Measurements from ENCODE around the gene HTRA2.

The HTRA2 gene

DNA sequence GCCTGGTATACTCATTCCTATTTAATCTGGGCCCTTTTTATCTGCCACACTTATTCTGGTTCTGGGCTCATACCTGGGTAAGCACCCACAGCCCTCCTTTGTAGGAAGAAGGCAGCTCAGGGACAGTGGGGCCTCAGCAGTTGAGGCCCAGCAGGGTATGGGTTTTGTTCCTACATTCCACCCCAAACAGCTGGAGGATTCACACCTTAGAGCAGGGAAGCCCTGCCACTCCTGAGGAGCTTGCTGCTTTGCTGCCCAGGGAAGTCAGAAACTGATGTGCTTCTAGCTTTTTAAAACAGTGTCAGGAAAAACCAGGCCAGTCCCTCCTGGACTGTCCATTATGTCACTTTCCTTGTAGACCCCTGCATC lies 29.2 kb upstream of the HTRA2 start:
- ATAC-seq: no peak

DNA sequence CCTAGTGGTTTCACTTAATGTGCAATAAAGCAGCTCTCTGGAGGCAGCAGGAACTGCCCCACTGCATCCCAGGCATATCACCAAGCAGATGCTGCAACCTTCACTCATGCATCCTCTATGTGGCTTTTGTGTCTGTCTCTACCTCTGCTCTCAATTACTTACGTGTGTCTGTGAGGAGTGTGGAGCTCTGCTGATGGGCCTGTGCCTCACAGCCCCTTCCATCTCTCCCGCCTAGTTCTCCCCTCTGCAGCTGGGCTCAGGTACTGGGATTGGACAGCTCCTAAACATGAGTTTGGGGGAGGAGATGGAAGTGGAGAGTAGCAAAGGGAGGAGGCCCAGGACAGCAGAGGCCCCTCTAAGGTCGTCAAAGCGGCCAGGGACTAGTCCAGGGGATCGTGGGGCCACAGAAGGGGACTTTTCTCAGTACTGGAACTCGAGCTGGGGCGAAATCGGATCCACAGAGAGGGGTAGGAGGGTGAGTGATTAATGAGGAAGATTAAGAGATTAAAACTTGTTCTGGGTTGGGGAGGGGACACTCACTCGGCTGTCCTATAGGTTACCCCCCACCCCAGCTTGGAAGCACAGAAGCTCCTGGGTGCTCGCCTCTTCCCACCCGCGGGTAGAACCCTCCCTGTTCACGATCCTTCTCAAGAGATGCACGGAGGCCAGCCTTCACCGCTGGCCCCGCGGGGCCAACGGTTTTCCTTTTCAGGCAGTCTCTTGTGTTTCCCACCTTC lies 28.2 kb upstream of the HTRA2 start:
- no peak for ATAC-seq

DNA sequence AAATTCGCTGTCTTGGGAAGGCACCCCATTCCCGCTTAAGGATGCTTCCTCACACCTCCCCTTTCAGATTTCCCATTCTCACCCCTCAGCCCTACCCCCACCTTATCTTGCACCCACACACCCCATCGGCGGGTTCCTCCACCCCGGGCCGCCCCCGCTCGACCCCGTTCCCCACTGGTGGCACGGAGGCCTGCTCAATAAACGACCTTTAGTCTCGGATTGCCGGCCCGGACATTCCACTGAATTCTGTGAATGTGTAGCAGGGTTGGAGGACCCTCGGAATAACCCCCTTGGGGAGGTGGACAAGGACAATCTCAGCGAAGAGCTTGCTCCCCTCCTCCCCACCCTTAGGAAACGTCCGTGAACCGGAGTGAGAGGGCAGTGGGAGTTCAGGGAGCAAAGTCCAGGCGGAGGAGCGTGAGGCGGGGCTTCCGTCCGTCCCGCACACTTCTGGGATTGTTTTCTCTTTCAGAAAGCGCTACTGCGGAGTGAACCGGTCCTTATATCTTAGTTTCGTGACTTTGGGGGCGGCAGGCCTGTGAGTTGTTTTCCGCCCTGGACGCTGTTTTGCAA lies 27.5 kb upstream of the HTRA2 start:
- ATAC-seq: no peak

DNA sequence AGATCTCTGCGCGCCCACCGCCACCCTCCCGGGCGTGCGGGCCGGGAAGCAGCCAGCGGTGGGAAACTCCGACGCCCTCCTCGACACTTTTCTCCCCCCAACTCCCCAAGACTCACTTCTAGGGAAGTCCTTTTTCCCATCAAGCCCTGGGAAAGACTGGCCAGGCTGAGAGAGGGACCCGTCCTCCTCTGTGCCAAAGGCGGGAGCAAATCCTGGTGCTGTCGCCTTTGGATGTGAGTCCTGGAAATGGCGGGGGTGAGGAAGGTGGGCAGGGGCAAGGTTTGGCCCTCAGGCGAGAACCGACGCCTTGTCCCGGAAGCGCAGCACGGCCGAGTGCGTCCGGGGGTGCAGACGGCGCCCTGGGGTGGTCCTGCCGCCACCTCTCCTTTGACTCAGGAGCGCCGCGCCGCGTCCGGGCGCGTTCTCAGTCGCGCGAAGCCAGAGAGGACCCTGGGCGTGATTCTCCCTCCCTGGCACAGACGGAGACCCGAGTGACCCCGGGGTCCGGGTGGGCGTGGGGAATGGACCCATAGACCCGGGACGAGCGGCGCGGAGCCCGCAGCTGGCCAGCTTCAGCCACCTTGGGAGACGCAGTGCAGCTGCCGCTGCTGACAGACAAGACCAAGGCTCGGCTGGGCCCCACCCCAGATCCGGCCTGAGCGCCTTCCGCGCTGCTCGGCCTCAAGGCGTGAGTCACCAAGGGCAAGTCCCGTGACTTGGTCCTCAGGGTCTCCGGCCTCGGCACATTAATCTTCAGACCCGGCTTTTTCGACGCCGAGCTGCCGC lies 26.8 kb upstream of the HTRA2 start:
- ATAC-seq: peak; percentile 17 to 26

DNA sequence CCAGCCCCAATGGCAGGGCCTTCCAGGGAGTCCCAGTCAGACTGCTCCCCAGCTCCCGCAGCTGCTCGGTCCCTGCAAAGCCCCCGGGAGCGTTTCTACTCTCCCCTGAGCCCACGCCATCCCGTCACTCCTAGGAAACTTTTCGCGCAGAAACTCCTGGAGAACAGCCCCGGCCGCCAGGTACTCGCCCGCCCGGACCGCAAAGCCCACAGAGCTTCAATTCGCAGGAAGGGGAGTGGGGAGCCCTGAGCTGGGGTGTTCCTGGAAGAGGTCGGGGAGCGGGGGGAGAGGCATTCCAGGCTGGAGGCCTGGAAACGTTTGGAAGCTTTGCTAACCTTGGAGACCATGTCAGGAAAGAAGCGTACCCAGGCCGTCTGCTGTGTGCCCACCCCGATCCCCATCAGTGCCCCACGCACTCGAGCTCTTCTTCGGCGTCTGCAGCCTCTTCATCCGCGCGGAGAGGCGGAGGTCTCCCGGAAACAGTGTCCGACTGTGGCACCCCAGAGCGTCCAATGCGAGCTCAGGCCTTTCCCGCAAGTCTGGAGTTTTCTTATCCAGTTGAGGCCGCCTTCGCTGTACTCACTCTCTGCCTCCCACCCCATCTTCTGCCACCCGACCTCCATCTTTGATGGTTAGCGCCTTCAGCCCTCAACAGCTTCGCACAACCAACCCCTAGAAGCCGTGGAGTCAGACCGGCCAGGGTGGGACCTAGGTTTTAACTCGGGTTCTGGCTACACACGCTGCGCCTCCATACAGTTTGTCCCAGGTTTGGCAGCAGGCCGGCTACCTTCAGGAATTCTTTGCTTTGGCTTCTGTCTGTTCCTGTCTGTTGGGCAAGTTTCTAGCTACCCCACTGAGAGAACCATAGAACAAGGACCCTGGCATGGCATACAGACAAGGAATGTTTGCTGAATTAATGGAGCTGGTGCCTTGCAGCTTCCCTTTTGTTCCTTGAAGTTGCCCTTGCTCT lies 25.9 kb upstream of the HTRA2 start:
- no peak for ATAC-seq

DNA sequence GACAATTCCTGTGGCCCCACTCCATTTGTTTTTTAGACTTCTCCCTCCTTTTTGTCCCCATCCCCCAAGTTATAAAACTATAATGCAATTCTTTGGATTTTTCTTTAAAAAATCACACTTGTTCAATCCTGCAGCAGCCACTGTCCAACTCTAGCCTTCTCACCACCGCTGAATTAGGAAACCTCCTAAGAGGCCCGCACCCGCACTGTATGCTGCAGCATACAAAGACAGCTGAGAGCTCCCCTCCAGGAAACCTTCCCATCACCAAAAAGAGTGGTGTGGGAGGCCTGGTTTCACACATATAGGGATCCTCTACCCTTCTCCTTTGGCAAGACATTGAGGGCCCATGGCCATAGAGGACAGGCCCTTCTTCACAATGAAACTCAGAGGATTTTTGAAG lies 25.1 kb upstream of the HTRA2 start:
- no peak for ATAC-seq

DNA sequence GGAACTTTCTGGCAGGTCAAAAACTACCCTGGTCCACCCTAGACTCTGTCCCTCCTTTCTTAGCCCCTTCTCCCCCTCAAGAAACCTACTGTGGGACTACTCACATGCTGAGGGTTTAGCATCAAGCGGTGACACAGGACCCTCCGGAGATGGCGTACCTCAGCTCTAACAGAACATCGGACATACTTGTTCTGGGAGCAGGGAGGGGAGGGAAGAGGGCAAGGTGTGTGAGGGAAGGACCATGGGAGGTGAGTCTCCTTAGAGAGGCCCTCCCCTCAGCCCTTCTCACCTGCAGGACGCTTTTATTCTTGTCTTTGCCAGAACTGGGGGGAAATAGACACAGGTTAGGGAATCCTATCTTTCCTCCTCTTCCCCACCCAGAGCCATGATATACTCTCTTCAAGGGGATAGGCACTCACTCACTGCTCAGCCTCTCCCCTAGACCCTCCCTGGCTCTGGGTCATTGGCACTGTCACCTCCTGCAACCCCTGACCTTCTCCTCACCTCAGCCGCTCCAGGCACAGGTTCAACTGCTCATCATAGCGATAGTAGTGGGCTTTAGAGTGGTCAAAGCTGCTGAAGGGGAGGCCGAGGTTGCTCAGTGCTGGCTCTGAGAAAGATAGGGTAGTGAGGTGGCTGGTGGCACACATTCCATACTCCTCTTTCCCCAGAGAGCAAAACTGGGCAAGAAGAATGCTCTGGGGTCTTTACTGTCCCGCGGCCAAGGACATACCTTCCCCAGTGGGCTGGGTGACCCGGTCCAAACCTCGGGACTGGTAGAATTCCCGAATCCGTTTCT lies 24.1 kb upstream of the HTRA2 start:
- no peak for ATAC-seq

DNA sequence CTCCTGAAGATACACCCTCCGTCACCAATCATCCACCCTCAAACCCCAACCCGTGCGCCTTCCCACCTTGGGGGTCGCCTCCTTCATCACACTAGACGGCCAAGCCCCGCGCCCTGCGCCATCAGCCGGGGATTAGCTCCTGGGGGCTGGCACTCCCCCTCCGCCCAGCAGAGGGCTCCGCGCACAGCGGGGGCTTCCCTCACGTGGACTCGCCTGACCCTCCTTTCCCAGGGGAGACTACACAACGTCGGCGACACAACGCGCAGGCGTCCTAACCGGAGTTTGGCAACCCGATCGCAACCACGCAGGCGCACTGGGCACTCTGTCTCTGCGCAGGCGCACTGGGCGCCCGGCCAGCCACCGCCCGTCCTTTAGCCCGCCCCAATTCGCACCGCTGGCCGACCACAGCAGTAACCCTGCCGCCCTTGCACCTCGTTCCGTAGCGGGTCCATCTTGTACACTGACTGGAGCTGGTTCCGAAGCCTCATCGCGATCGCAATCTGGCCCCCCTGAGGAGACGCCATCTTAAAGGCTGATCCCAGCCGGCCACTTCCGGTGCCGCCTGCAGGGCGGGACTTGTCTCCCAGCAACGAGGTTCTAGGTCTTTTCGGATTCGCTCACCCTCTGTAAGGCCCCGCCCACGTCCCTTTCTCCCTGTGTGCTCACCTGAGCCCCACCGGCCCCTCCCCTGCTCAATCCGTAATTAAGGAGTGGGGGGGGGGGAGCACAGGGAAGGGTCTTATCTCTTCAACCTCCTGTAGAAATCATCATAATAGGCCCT lies 22.4 kb upstream of the HTRA2 start, which contains the start of gene PCGF1:
Gene PCGF1, minus strand, starts transcription at position 551 of the 781 bp plus-strand sequence. Its CDS starts 27 bp downstream, at position 524.
- peak; percentile 93 to 95 for ATAC-seq

DNA sequence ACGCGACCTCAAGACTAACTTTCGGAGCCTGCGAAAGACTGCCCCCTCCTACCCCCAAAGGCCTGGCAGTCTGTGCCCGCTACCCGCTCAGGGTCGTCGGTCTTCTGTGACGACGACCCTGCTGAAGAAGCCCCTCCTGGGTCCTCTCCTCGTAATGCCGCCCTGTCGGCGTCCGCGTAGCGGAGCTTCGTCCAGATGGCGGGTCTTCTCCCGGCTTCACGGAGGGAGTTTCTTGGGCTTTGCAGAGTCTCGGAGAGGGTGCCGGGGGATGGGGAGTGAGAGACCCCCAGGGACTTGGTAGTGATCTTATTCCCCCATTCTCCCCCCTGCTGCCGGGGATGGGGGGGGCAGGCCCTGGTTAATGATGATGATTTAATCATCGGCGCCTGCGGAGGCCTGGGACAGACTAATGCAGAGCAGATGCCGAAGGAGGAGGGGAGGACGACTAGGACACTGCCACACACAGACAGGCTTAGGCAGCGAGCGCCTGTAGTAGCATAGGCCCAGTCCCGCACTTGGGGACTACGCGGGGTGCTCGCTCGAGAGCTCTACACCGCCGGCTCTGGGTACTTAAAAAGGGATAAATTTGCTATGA lies 21.7 kb upstream of the HTRA2 start:
- ATAC-seq: no peak

DNA sequence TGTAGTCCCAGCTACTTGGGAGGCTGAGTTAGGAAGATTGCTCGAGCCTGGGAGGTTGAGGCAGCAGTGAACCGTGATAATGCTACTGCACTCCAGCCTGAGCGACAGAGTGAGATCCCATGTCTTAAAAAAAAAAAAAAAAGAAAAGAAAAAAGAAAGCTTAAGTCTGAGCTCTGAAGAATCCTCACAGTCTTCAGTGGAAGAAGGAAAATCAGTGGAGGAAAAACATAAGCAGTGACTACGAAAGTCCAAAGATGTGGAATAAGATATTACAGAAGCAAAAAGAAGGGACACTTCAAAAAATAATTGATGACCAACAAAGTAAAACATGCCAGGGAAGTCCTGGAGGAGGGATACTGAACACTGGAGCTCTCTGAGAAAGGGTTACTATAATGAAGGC lies 19.5 kb upstream of the HTRA2 start:
- no peak for ATAC-seq

DNA sequence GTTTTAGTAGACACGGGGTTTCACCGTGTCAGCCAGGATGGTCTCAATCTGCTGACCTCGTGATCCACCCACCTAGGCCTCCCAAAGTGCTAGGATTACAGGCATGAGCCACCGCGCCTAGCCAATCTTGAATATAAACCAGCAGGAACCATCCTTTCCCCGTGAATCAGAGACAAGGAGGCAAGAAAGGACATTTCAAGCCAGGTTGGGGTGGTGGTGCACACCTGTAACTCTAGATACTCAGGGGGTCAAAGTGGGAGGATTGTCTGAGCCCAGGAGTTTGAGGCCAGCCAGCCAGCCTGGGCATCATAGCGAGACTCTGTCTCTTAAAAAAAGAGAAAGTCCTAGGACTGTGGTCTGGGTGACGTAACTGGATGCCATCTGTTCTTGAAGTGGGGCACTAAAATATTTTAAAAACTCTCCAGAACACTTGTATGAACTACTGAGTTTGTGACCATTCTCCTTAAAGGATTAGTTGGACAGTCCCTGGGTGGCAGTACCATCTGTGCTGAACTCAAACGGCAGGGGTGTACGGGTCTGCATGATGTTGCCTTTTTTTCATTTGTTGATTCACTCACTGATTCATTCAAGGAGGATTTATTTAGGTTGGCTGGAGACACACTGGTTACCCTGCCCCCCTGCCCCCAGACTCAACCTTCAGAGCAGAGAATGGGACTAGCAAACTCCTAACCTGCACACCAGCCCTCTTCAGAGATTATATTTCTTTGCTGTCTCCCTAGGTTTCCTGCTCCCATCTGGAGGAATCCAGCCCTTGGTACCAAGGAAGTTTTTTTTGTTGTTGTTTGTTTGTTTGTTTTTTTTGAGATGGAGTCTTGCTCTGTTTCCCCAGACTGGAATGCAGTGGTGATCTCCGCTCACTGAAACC lies 18.4 kb upstream of the HTRA2 start:
- no peak for ATAC-seq

DNA sequence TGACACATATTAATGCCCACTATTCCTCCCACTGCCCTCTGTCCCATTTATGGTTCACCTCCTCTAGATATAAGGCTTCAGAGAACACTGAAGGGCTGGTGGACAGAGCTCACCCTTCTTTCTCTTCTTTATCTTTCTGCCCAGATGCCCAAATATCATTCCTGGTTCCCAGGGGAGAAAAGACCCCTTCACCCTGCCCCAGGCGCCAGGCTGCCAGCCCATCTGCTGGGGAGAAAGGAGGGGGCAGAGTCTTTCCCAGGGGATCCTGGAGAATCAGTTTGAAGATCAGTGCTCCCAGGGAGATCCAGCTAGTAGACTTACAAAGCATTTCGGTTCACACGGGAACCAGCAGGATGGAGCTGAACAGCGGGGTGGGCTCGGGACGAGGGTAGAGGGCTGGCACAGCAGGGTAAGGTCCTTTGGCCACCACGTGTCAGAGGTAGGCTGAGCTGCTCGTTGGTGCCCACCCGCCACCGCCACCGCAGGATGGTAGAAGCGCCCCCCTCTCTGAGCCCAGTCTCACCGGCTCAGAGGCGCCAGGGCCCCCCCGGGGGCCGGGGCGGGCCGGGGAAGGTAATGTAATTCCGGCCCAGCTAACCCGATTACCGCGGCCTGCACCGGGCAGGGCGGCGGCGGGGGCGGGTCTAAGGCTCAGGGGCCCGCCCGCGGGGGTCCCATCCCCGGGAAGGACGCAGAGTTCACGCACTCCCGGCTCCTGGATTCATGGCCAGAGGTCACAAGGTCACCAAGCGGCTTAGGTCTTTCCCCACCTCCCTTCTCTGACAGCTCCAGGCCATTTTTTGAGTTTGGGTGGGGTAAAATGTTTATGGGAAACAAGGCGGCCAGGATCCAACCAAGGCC lies 16.8 kb upstream of the HTRA2 start:
- ATAC-seq: no peak

DNA sequence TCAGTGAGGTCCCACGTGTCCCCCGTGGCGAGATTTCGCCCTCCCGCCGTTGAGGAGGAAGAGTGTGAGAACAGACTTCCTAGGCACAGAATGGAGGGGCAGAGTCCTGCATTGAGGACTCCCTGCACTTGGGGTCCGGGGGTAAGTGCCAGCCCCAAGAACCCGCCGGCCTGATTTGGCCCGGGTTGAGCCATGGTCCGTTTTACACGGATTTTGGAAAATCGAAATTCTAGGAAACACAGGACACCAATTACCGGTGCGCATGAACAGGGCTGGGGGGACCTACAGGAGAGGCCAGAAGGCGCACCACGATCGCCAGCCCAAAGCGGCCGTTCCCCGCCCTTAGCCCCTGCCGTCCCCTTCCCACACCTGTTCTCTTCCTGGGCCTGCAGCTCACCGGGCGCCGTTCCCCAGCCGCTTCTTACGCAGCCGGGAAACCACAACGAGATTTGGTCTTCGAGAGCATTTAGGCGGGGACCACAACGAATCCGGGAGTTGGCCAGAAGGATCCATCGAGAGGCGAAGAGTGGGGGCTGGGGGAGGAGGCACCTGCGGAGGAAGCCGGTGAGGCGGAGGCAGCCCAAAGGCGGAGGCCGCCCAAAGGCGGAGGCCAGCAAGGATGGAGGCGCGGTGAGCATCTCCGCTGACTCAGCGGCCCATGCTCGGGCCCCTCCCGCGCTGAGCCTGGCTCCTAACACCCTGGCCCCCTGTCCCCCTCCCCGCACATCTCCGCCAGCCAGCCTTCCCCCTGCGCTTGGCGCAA lies 15.9 kb upstream of the HTRA2 start:
- ATAC-seq: no peak

DNA sequence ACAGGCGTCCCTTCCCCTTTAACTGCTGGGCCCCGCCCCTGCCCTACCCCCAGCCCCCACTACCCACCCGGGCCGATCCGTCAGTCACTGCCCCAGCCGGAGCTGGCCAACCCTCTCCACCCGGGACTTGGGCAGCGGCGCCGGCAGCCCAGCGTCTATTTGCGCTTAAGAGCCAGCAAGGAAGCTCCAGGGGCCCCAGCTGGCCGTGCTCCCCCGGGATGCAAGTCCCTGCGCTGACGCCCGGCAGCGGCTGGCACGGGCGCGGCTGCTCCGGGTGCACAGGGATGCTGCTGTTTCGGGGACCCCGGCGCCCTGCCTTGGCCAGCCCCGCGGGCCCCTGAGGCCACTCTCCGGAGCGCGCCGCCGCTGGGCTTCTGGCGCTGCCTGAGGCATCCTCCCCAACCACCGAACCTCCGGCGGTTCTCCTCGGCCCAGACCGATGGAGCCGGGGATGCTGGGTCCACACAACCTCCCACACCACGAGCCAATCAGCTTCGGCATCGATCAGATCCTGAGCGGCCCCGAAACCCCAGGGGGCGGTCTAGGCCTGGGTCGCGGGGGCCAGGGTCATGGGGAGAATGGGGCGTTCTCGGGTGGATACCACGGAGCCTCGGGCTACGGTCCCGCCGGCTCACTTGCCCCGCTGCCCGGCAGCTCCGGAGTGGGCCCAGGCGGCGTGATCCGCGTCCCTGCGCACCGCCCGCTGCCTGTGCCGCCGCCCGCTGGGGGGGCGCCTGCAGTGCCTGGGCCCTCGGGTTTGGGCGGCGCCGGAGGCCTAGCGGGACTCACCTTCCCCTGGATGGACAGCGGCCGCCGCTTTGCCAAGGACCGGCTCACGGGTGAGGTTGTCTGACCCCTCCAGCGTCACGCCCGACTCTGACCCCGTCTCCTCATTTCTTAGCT lies 15.1 kb upstream of the HTRA2 start, which contains the start of gene TLX2:
Gene TLX2, plus strand, starts transcription at position 83 of the 903 bp plus-strand sequence. Its CDS starts 357 bp downstream, at position 440.
- ATAC-seq: no peak

DNA sequence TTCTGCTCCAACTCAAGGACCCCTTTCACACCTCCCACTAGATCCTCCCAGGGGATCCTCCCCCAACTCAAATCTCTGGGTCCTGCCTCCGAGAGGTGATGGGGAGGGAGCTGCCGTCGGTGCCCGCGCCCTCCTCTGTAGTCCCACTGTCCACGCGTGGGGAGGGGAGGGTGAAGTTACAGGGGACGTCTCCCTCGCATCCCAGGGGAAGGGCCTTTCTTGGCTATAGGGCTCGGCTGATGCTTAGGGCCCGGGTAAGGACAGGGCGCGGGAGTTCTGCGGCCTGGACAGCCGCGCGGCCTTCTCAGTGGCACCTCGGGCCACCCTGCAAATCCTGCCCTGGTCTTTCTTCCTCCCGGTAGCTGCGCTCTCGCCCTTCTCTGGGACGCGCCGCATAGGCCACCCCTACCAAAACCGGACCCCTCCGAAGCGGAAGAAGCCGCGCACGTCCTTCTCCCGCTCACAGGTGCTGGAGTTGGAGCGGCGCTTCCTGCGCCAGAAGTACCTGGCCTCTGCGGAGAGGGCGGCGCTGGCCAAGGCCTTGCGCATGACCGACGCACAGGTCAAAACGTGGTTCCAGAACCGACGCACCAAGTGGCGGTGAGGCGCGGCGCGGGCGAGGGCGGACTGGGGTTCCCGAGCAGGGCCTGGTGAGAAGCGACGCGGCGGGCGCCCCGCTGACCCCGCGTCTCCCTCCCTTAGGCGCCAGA lies 14.3 kb upstream of the HTRA2 start:
- no peak for ATAC-seq

Data from activated CD4-positive, CD25-positive, alpha-beta regulatory T cell treated with anti-CD3 and anti-CD28 coated beads, Interleukin-2, amount 50 U/mL, for 24 hours (primary cell).